Retinal pigment epithelial cell (primary cell): ENCODE measurements around the gene NSG2.
A peak's percentile ranks its signal among the peaks of the same experiment; 100 is the strongest.
"Not testable (repeated sequence)": the region's sequence is repeated elsewhere in the genome, so short reads cannot be mapped to it uniquely, and the experiment has no call there.

Experiments
- DNase-seq: peaks from one replicate; pipeline ENCODE4 v3.0.0-alpha.2; 2010; ENCODE audit warnings: low read depth
- H3K4me3 ChIP-seq: 2 replicates; pipeline ENCODE4 v1.5.1; 2011; ENCODE audit warnings: mild to moderate bottlenecking, low read length, control low read depth, moderate library complexity
- TF ChIP-seq, protein P1 (sequence below): conservative IDR thresholded peaks from 2 replicates; pipeline ENCODE4 v1.5.1; 2011; ENCODE audit warnings: low read depth, low read length, control low read depth, inconsistent platforms

Gene NSG2

DNA sequence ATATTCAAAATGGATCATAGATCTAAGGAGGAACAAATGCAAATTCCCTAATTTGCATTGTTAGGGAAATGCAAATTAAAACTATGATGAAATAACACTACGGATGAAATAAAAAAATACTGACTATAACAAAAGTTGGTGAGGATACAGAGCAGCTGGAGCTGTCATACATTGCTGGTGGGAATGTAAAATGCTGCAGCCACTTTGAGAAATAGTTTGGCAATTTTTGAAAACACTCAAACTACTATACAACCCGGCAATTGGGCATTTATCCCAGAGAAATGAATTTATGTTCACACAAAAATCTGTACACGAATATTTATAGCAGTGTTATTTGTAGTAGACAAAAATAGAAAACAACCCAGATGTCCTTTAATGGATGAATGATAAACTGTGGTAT is 34.1 kb upstream of the NSG2 start:
- no peak for DNase-seq
- TF ChIP-seq, protein P1, sequence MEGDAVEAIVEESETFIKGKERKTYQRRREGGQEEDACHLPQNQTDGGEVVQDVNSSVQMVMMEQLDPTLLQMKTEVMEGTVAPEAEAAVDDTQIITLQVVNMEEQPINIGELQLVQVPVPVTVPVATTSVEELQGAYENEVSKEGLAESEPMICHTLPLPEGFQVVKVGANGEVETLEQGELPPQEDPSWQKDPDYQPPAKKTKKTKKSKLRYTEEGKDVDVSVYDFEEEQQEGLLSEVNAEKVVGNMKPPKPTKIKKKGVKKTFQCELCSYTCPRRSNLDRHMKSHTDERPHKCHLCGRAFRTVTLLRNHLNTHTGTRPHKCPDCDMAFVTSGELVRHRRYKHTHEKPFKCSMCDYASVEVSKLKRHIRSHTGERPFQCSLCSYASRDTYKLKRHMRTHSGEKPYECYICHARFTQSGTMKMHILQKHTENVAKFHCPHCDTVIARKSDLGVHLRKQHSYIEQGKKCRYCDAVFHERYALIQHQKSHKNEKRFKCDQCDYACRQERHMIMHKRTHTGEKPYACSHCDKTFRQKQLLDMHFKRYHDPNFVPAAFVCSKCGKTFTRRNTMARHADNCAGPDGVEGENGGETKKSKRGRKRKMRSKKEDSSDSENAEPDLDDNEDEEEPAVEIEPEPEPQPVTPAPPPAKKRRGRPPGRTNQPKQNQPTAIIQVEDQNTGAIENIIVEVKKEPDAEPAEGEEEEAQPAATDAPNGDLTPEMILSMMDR = no peak
- no peak overlapping the region for H3K4me3 ChIP-seq

DNA sequence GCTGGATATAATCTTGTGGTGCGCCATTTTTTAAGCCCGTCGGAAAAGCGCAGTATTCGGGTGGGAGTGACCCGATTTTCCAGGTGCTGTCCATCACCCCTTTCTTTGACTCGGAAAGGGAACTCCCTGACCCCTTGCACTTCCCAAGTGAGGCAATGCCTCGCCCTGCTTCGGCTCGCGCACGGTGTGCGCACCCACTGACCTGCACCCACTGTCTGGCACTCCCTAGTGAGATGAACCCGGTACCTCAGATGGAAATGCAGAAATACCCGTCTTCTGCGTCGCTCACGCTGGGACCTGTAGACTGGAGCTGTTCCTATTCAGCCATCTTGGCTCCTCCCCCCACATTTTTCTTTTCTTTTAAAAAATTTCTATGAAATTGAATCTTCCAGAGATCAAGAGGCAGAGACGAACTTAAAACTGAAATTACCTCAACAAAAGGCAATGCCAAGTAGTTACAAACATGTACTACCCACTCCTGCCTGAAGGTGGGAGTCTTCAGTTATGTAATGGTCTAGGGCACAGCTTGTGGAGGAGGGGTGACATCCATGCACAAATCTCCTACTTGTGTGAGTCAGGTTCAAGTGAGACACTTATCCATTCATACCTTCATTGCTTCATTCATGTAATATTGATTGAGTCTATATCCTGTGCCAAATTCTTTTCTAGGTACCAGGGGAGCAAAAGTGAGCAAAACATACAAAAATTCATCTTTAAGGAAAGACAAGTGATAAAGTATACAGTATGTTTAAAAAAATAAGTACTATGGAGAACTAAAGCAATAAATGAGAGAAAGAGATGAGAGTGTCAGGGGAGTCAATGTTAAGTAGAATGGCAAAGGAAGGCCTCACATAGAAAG is 25.2 kb upstream of the NSG2 start:
- not testable (repeated sequence) for H3K4me3 ChIP-seq
- DNase-seq = peak; percentile 6
- TF ChIP-seq, protein P1 = peak; percentile 56

DNA sequence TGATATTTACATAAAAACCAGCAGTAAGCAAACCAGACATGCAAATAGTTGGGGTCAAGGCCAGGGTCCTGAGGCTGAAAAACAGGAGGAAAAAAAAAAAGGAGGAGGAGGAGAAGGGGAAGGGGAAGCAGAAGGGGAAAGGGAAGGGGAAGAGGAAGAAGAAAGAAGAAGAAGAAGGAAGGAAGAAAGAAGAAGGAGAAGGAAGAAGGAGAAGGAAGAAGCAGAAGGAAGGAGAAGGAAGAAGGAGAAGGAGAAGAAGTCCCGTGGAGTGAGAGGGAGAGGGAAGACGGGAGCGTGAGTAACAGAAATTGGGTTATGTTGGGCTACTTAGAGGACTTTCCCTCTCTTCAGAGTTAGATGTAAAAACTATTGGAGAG is 24.6 kb upstream of the NSG2 start:
- no peak overlapping the region for H3K4me3 ChIP-seq
- no peak for DNase-seq

DNA sequence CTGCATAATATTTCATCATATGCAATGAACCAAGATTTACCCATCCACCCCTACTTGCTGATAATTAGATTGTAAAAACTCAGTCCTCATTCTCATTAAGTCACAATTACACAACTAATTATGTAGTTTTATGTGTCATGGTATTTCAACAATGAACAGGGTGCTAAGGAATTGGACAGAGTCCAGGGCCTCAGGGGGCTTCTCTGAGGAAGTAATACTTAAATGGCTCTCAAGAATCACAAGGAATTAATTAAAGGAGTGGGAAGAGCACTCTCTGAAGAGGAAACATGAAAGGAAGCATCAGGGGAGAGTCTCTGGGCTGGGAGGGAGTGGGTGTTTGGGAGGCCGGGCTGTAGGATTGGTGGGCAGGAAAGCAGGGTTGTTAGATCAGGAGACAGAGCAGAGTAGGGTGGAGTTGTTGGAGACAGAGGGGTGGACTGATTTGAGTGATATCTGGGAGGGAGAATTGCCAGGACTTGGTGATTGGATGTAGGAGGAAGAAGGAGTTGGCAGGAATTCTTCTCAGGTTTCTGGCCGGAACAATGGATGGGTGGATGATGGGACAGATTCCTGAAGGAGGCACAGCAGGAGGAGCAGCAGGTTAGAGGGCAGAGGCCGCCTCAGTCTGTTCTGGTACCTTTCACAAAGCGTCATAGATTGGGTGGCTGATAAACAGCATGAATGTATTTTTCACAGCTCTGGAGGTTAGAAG is 23.0 kb upstream of the NSG2 start:
- no peak for DNase-seq
- TF ChIP-seq, protein P1 = no peak
- no peak overlapping the region for H3K4me3 ChIP-seq

More for the DNA sequence above, 24.6 kb upstream of the NSG2 start:
- TF ChIP-seq, protein P1 = no peak

DNA sequence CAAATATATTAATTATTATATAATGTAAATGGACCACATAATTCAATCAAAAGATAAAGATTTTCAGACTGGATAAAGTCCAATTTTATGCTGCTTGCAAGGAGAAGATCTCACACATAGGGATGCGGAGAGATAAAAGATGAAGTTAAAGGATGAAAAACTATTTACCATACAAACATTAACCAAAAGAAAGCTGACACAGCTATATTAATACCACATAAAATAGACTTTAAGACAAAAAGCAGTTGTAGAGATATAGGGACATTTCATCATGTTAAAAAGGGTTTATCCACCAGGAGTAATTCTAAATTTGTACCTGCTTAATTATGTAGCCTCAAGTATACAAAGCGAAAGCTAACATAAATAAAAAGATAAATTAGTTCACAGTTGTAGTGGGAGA is 15.2 kb upstream of the NSG2 start:
- TF ChIP-seq, protein P1 = no peak
- H3K4me3 ChIP-seq = no peak overlapping the region
- no peak for DNase-seq

DNA sequence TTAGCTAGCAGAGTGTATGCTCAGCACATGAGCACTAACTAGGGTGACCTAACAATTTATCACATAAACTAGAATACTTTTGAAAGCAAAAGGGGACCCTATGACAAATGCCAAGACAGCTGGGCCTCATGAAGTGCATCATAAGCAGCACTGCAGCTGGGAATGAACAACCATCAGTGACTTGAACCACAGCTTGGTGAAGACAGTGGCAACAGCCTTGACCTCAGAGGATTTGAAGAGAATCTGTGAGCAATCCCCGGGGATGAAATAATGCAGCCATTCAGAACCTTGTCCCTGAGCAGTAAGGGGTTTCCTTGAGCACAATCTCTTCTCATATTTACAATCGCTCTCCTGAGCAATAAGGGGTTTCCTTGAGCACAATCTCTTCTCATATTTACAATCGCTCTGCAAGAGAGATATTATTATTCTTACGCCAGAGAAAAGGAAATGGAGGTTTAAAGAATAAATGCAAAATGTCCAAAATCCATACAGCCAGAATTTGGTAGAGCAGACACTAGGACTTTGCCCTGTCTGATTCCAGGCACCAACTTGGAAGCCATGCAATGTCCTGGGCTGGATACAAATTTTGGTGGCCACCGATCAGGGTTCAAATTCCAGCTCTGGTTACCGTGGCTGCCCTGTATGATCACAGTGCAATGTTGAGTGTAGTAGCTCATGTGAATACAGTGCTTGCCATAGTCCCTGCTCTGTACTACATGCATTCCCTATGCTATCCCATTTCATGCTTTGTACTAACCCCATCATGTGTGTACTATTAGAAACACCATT is 846 bp upstream of the NSG2 start:
- TF ChIP-seq, protein P1 = no peak
- no peak for DNase-seq
- no peak overlapping the region for H3K4me3 ChIP-seq
